Mucosa of descending colon (tissue), 3 donors: ENCODE data around the gene URB1. TPM values are rescaled to one million over a fixed set of nuclear protein-coding genes. Genes with fewer than 3 reads are reported as not detected.
"Not testable (repeated sequence)": the region's sequence is repeated elsewhere in the genome, so short reads cannot be mapped to it uniquely, and the experiment has no call there.

ENCODE experiments used
- ATAC-seq: fragments of 200-7000 bp; cut with Tn5 transposase; one replicate; pipeline ENCODE4 v1.9.1; 2020; ENCODE audit warnings: mild to moderate bottlenecking, moderate library complexity
- DNase-seq, 3 donors: peaks; one replicate each; pipeline ENCODE4 v3.0.0-alpha.2; 2020
- H3K36me3 ChIP-seq: fragments of 200-600 bp; one replicate; pipeline ENCODE4 v1.8.0; 2021; ENCODE audit warnings: low read depth, mild to moderate bottlenecking
- H3K4me1 ChIP-seq: fragments of 200-600 bp; one replicate; pipeline ENCODE4 v1.8.0; 2021; ENCODE audit warnings: low read depth, mild to moderate bottlenecking
- H3K4me3 ChIP-seq: fragments of 200-600 bp; one replicate; pipeline ENCODE4 v1.8.0; 2021; ENCODE audit warnings: mild to moderate bottlenecking
- H3K9me3 ChIP-seq: fragments of 200-600 bp; one replicate; pipeline ENCODE4 v1.8.0; 2021; ENCODE audit warnings: mild to moderate bottlenecking
- CTCF ChIP-seq: fragments of 200-600 bp; IDR thresholded peaks from one replicate; pipeline ENCODE4 v1.8.0; 2022; ENCODE audit warnings: antibody characterized with exemption, mild to moderate bottlenecking
- intact Hi-C, 2 donors: fragments of 100-400 bp; cut with DNase I in 1 of 2; cut with micrococcal nuclease in 1 of 2; formaldehyde crosslinking; loops; one replicate each; pipeline versions ENCODE4 v1.11.0 to v1.11.1; 2022; cut with DNase I, micrococcal nuclease
- total RNA-seq, 3 donors: library from RNA; stranded (reverse); fragmentation: NEBNext Ultra II Directional in 2 of 3; extraction: Animal tissue kit (Norgen Biotek cat#: 25700) in 2 of 3; gene quantifications; one replicate each; pipeline versions ENCODE4 v1.2.1 to v1.2.4, GENCODE V29; 2021 to 2023
- donor health status: DM: no; HTN: no; CAD: no; lungs with moderate emphysema.
- donor health status: DM: no; HTN: no; CAD: no.
- donor health status: DM: no; HTN: yes; CAD: no.

The URB1 gene
- total RNA-seq, 3 donors from 2014 or later, result 8.4 to 13.5 (median 8.7) TPM

- H3K36me3 ChIP-seq, result no peaks in the 10 kb centered on the region
- intact Hi-C loops, result no loop called here
- H3K4me3 ChIP-seq, result no peak overlapping the region
- DNase-seq (no peak), ATAC-seq (no peak)
- H3K9me3 ChIP-seq, result no peaks in the 10 kb centered on the region
- no peak for TF ChIP-seq CTCF
- H3K4me1 ChIP-seq, result no peaks in the 10 kb centered on the region
Measured at GRCh38 chr21:32311621-32312020, 81.2 kb downstream of the URB1 start.

GRCh38 chr21:32310976-32311375, 81.8 kb downstream of the URB1 start:
- not testable (repeated sequence) for H3K9me3 ChIP-seq, DNase-seq

GRCh38 chr21:32309906-32310460, 82.8 kb downstream of the URB1 start:
- no peaks in the 10 kb centered on the region for H3K9me3 ChIP-seq
- no peaks in the 10 kb centered on the region for H3K4me1 ChIP-seq
- H3K36me3 ChIP-seq, result no peaks in the 10 kb centered on the region
- no peak for TF ChIP-seq CTCF
- intact Hi-C loops, result no loop called here
- H3K4me3 ChIP-seq, result no peak overlapping the region
- ATAC-seq, result no peak
- no peak for DNase-seq

More at GRCh38 chr21:32310976-32311375, 81.8 kb downstream of the URB1 start:
- H3K4me3 ChIP-seq, ATAC-seq, H3K36me3 ChIP-seq, intact Hi-C loops, H3K4me1 ChIP-seq: not testable (repeated sequence)

- TF ChIP-seq CTCF, result no peak
- Histone ChIP-seq H3K9me3 (no peaks in the 10 kb centered on the region), H3K4me3 (no peak overlapping the region), H3K4me1 (no peaks in the 10 kb centered on the region), H3K36me3 (no peaks in the 10 kb centered on the region)
- intact Hi-C loops, result no loop called here
- no peak for ATAC-seq
- no peak for DNase-seq
Measured at GRCh38 chr21:32308696-32309095, 84.1 kb downstream of the URB1 start.

- intact Hi-C loops, result no loop called here
- no peak for TF ChIP-seq CTCF
- no peak for DNase-seq
- Histone ChIP-seq H3K36me3 (no peaks in the 10 kb centered on the region), H3K9me3 (no peaks in the 10 kb centered on the region), H3K4me1 (no peaks in the 10 kb centered on the region), H3K4me3 (no peak overlapping the region)
- ATAC-seq, result no peak
Measured at GRCh38 chr21:32307706-32308105, 85.1 kb downstream of the URB1 start.

GRCh38 chr21:32306021-32306780, 86.6 kb downstream of the URB1 start:
- DNase-seq (no peak), ATAC-seq (no peak)
- no peak for TF ChIP-seq CTCF
- Histone ChIP-seq H3K4me3 (no peak overlapping the region), H3K9me3 (no peaks in the 10 kb centered on the region), H3K36me3 (no peaks in the 10 kb centered on the region), H3K4me1 (no peaks in the 10 kb centered on the region)
- intact Hi-C loops, result no loop called here
